HepG2 (cell line): Measurements from ENCODE around the gene MORN1. TPM values are rescaled to one million over a fixed set of nuclear protein-coding genes. Genes with fewer than 3 reads are reported as not detected.

Source experiments
- ATAC-seq: fragments of 200-7000 bp; cut with Tn5 transposase; 3 replicates; pipeline ENCODE4 v1.9.1; 2020; ENCODE audit warnings: mild to moderate bottlenecking, moderate library complexity
- BruUV-seq: library from RNA; stranded (reverse); fragments of 400-500 nt; replicated peaks from 2 replicates; lab custom pipeline; 2021; lab: Mats Ljungman, UMichigan
- CTCF ChIA-PET: fragments of 300-600 bp; formaldehyde crosslinking; extraction: SDS; loops from one replicate; lab custom pipeline; 2021; ENCODE audit warnings: low total read pairs, inconsistent platforms, low intra/inter-chr PET ratio; lab: Yijun Ruan, JAX
- POLR2A ChIA-PET: fragments of 350-600 bp; sonication (Branson Sonifier 250); formaldehyde crosslinking; loops from one replicate; lab custom pipeline; 2020; ENCODE audit warnings: antibody characterized with exemption, inconsistent platforms; lab: Yijun Ruan, JAX
- DNase-seq: peaks from one replicate; pipeline ENCODE4 v3.0.0-alpha.2; 2015; ENCODE audit warnings: low spot score
- FAIRE-seq: peaks from 3 replicates; lab custom pipeline; 2011; peaks lifted over from hg19 to GRCh38; lab: Jason Lieb, UNC
- H2AFZ ChIP-seq: one replicate; pipeline ENCODE4 v1.6.1; 2011; ENCODE audit warnings: low read length, inconsistent platforms
- H3K27ac ChIP-seq: fragments of 300-600 bp; 3 replicates; pipeline ENCODE4 v1.8.0; 2011; ENCODE audit warnings: mixed run types, mild to moderate bottlenecking, mixed read lengths, low read length, inconsistent platforms; ENCODE audit not compliant: insufficient read depth; ENCODE audit errors: extremely low read length
- H3K27me3 ChIP-seq, 2 experiments: fragments of 200-600 bp in 1 of 2; 2 replicates in 1 of 2; 3 replicates in 1 of 2; pipeline versions ENCODE4 v1.6.0 to v1.8.0; 2011; ENCODE audit warnings: low read length in 2 of 2, mild to moderate bottlenecking in 2 of 2, moderate library complexity in 2 of 2, inconsistent platforms in 1 of 2; ENCODE audit not compliant: insufficient read depth in 2 of 2, control insufficient read depth in 1 of 2
- H3K36me3 ChIP-seq, 2 experiments: fragments of 200-600 bp in 1 of 2; replicated peaks in 1 of 2; 2 replicates in 1 of 2; 3 replicates in 1 of 2; pipeline versions ENCODE4 v1.5.1 to v1.8.0; 2011; ENCODE audit warnings: low read length in 2 of 2, inconsistent platforms in 1 of 2; ENCODE audit not compliant: insufficient read depth in 2 of 2, control insufficient read depth in 1 of 2
- H3K4me1 ChIP-seq: 2 replicates; pipeline ENCODE4 v1.5.1; 2012; ENCODE audit warnings: low read length, inconsistent platforms; ENCODE audit not compliant: insufficient read depth
- H3K4me2 ChIP-seq: 2 replicates; pipeline ENCODE4 v1.6.0; 2011; ENCODE audit warnings: low read depth, low read length, inconsistent platforms
- H3K4me3 ChIP-seq, 3 experiments: fragments of 200-600 bp in 1 of 3; sonication (generic), shearing (Covaris generic) in 1 of 3; replicated peaks in 1 of 3; 2 replicates each; pipeline ENCODE4 v1.5.1; 2011 to 2016; ENCODE audit warnings: low read length in 3 of 3, inconsistent platforms in 2 of 3, low read depth in 2 of 3, mild to moderate bottlenecking in 2 of 3, control low read depth in 1 of 3, mixed read lengths in 1 of 3; ENCODE audit not compliant: insufficient read depth in 1 of 3
- H3K79me2 ChIP-seq: one replicate; pipeline ENCODE4 v1.6.1; 2011; ENCODE audit warnings: low read length, inconsistent platforms; ENCODE audit not compliant: insufficient read depth
- H3K9ac ChIP-seq: 2 replicates; pipeline ENCODE4 v1.6.0; 2011; ENCODE audit warnings: mild to moderate bottlenecking, low read depth, low read length, inconsistent platforms; ENCODE audit not compliant: insufficient read depth
- H3K9me3 ChIP-seq: 2 replicates; pipeline ENCODE4 v1.5.1; 2012; ENCODE audit warnings: mild to moderate bottlenecking, low read length
- H4K20me1 ChIP-seq: 2 replicates; pipeline ENCODE4 v1.6.0; 2011; ENCODE audit warnings: inconsistent platforms, mild to moderate bottlenecking, low read length, moderate library complexity; ENCODE audit not compliant: insufficient read depth
- GPN1 ChIP-seq: sonication (generic); formaldehyde crosslinking; IDR thresholded peaks from 2 replicates; pipeline ENCODE4 v1.5.1; 2020; ENCODE audit warnings: missing genetic modification reagents, borderline replicate concordance
- KLF6 ChIP-seq: IDR thresholded peaks from 2 replicates; pipeline ENCODE4 v1.8.0; 2016; ENCODE audit warnings: missing biosample characterization, missing genetic modification reagents
- NONO ChIP-seq, 2 experiments: fragments of 450-650 bp in 1 of 2; sonication (generic) in 1 of 2; formaldehyde crosslinking in 1 of 2; IDR thresholded peaks in 1 of 2; conservative IDR thresholded peaks in 1 of 2; 2 replicates each; pipeline versions ENCODE4 v1.6.1 to v1.8.0; 2017 to 2022; ENCODE audit warnings: mild to moderate bottlenecking in 1 of 2, missing genetic modification reagents in 1 of 2, moderate library complexity in 1 of 2
- PHF20 ChIP-seq: sonication (generic); formaldehyde crosslinking; IDR thresholded peaks from 2 replicates; pipeline ENCODE4 v1.5.0; 2020; ENCODE audit warnings: mild to moderate bottlenecking, missing genetic modification reagents
- PRDM15 ChIP-seq: sonication (generic); formaldehyde crosslinking; IDR thresholded peaks from 2 replicates; pipeline ENCODE4 v1.4.0; 2020; ENCODE audit warnings: missing genetic modification reagents
- THRA ChIP-seq: sonication (generic); formaldehyde crosslinking; IDR thresholded peaks from 2 replicates; pipeline ENCODE4 v1.4.0; 2020; ENCODE audit warnings: missing genetic modification reagents, borderline replicate concordance
- ZNF235 ChIP-seq: sonication (generic); formaldehyde crosslinking; IDR thresholded peaks from 2 replicates; pipeline ENCODE4 v1.8.1; 2023; ENCODE audit warnings: mild to moderate bottlenecking, missing genetic modification reagents, borderline replicate concordance
- ZNF280B ChIP-seq: sonication (generic); formaldehyde crosslinking; IDR thresholded peaks from 2 replicates; pipeline ENCODE4 v1.5.0; 2020; ENCODE audit warnings: missing genetic modification reagents, mild to moderate bottlenecking, borderline replicate concordance
- ZNF530 ChIP-seq: sonication (generic); formaldehyde crosslinking; IDR thresholded peaks from 2 replicates; pipeline ENCODE4 v1.5.0; 2020; ENCODE audit warnings: low read depth, mild to moderate bottlenecking, missing genetic modification reagents
- ZNF598 ChIP-seq: sonication (generic); formaldehyde crosslinking; IDR thresholded peaks from 2 replicates; pipeline ENCODE4 v1.5.1; 2020; ENCODE audit warnings: mild to moderate bottlenecking, missing genetic modification reagents, borderline replicate concordance
- WGBS: methylation state at CpG from one replicate; pipeline ENCODE4 v1.1.6; 2017; ENCODE audit warnings: low lambda C conversion rate; 5-methylcytosine and 5-hydroxymethylcytosine counted together
- in situ Hi-C: cut with HindIII; loops from 2 replicates; pipeline ENCODE4 v1.10.0; 2017; ENCODE audit warnings: low pct_unique_long_range_greater_than_20kb; ENCODE audit not compliant: extremely low pct_ligation_motif_present
- intact Hi-C: fragments of 100-400 bp; cut with micrococcal nuclease; formaldehyde crosslinking; loops from one replicate; pipeline ENCODE4 v1.10.0; 2022; ENCODE audit not compliant: unreplicated experiment
- polyA plus RNA-seq, 8 experiments: library from polyadenylated mRNA; depleted of rRNA in 3 of 8; stranded (reverse) in 7 of 8; unstranded in 1 of 8; fragments of >200 nt; fragmentation: Illumina TruSeq in 4 of 8; extraction: Trizol in 4 of 8; gene quantifications; 2 replicates each; pipeline versions ENCODE4 v1.2.1 to v1.2.3, GENCODE V29; 2011 to 2016; ENCODE audit warnings: low read depth in 4 of 8, missing spikeins in 1 of 8, mixed read lengths in 1 of 8; ENCODE audit not compliant: insufficient read depth in 1 of 8
- total RNA-seq, 5 experiments: library from RNA; depleted of rRNA; stranded (reverse); fragments of >200 nt; fragmentation: Illumina TruSeq; extraction: Trizol; gene quantifications; 2 replicates each; pipeline ENCODE4 v1.2.3, GENCODE V29; 2016; ENCODE audit warnings: low read depth in 1 of 5

Gene MORN1
- total and polyA plus RNA-seq, 2 of the 13 experiments (the other 11 are each of a cell fraction or from before 2014, with no cell fraction given): 3.1 to 6.5 TPM

- Histone ChIP-seq H3K27ac (no peak overlapping the region), H4K20me1 (no peaks in the 10 kb centered on the region), H3K4me1 (peaks cover 2% of the 10 kb centered on the region; the same call in 1 of the 2 replicates), H3K9me3 (no peaks in the 10 kb centered on the region), H3K36me3 (no peaks in the 10 kb centered on the region), H2AFZ (no peak overlapping the region), H3K4me2 (no peak overlapping the region), H3K4me3 (no peak overlapping the region), H3K27me3 (peaks cover 23 to 67% of the 10 kb centered on the region in 2 experiments; a peak in 4 of 5 replicates), H3K79me2 (no peaks in the 10 kb centered on the region), H3K9ac (no peak overlapping the region)
- TF ChIP-seq ZNF280B (CRISPR knock-in tag) (no peak), THRA (no peak), NONO (IDR thresholded peaks at IDR 0.05) (no peak), NONO (CRISPR knock-in tag; conservative IDR thresholded peaks at IDR 0.05) (no peak), ZNF598 (no peak), PHF20 (CRISPR knock-in tag) (no peak), GPN1 (CRISPR knock-in tag) (no peak), KLF6 (CRISPR knock-in tag) (no peak), ZNF530 (CRISPR knock-in tag) (no peak), PRDM15 (CRISPR knock-in tag) (no peak), ZNF235 (CRISPR knock-in tag) (no peak)
- in situ Hi-C loops: no loop called here
- ATAC-seq: no peak
- CTCF ChIA-PET: no interaction called here
- intact Hi-C loops: no loop called here
- WGBS: 52% methylated on average over 14 of the region's 21 CpGs
- no TSS peak for BruUV-seq
- FAIRE-seq: no peak
- DNase-seq: no peak
- POLR2A ChIA-PET: no interaction called here
Observed at GRCh38 chr1:2342384-2343022, 48.9 kb downstream of the MORN1 start.
